ENCODE results near the gene GPX8. TPM values are rescaled to one million over a fixed set of nuclear protein-coding genes. Genes with fewer than 3 reads are reported as not detected.

GPX8 gene
- polyA plus RNA-seq, 3 donors, result not detected

DNA sequence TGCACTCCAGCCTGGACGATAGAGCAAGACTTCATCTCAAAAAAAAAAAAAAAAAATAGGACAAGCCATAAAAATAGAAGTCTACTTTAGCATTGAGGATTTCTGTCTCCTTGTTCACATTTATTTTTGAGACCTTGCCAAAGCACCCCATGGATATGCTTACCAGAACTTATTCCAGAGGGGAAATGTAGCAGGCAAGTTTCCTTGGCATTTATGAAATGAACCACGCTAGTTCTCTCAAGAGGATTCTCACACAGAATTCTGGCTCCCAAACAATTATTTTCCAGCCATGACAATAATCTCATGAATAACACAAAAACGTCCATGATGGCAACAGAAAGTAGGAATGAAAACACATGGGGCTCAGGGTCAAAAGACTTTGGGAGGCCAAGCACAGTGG, 23.4 kb upstream of the GPX8 start:
- no peak for DNase-seq
- H3K36me3 ChIP-seq (replicated peaks in 1 of 2; ENCODE audit: control insufficient read depth in 1 of 2, insufficient read depth in 2 of 2, low read length in 2 of 2), result no peaks in the 10 kb centered on the region
- no peak overlapping the region for H3K4me2 ChIP-seq (replicated peaks; ENCODE audit: extremely low read depth, low read length, poor library complexity, severe bottlenecking)
- Mint-ChIP-seq H3K27me3 (ENCODE audit: low read depth in 3 of 3) (peaks cover 1 to 2% (median 1%) of the 10 kb centered on the region in 3 donors), H3K36me3 (no peaks in the 10 kb centered on the region), H3K9me3 (peaks cover 0 to 4% (median under 1%) of the 10 kb centered on the region in 7 donors), H3K27ac (no peak overlapping the region), H3K4me1 (no peaks in the 10 kb centered on the region), H3K4me3 (no peak overlapping the region)
- H3K79me2 ChIP-seq (ENCODE audit: insufficient read depth, low read length), result no peaks in the 10 kb centered on the region
- WGBS (ENCODE audit: insufficient coverage), result 100% methylated on average over 1 of the region's 3 CpGs
- no peak overlapping the region for H2AFZ ChIP-seq (ENCODE audit: insufficient read depth, low read depth, low read length, poor library complexity, severe bottlenecking)
- intact Hi-C loops (cut with micrococcal nuclease), result no loop called here
- no peaks in the 10 kb centered on the region for H3K27me3 ChIP-seq (ENCODE audit: control insufficient read depth in 2 of 2, insufficient read depth in 2 of 2, low read length in 2 of 2)
- no peaks in the 10 kb centered on the region for H3K9me3 ChIP-seq (replicated peaks in 1 of 2; ENCODE audit: control insufficient read depth in 1 of 2, insufficient read depth in 1 of 2, low read length in 2 of 2)
- no peak overlapping the region for H3K27ac ChIP-seq (ENCODE audit: low read depth in 1 of 2, low read length in 2 of 2)
- H3K9ac ChIP-seq (ENCODE audit: insufficient read depth, low read length, poor library complexity, severe bottlenecking), result no peak overlapping the region
- no peak for TF ChIP-seq CTCF (IDR thresholded peaks at IDR 0.05)
- H4K20me1 ChIP-seq (ENCODE audit: insufficient read depth, low read length), result no peaks in the 10 kb centered on the region
- H3K4me3 ChIP-seq (replicated peaks in 1 of 3; ENCODE audit: low read depth in 2 of 3, low read length in 3 of 3), result no peak overlapping the region
- H3K4me1 ChIP-seq (ENCODE audit: control insufficient read depth in 1 of 2, insufficient read depth in 2 of 2, low read length in 2 of 2), result no peaks in the 10 kb centered on the region

- DNase-seq, result no peak
- no peaks in the 10 kb centered on the region for H3K79me2 ChIP-seq (ENCODE audit: insufficient read depth, low read length)
- TF ChIP-seq CTCF (IDR thresholded peaks at IDR 0.05), result no peak
- H3K9ac ChIP-seq (ENCODE audit: insufficient read depth, low read length, poor library complexity, severe bottlenecking), result no peak overlapping the region
- Mint-ChIP-seq H3K9me3 (peaks cover 0 to 2% (median 0%) of the 10 kb centered on the region in 7 donors), H3K27ac (no peak overlapping the region), H3K4me3 (no peak overlapping the region), H3K4me1 (no peaks in the 10 kb centered on the region), H3K36me3 (no peaks in the 10 kb centered on the region), H3K27me3 (ENCODE audit: low read depth in 3 of 3) (peaks cover 6 to 14% (median 8%) of the 10 kb centered on the region in 3 donors)
- H3K4me2 ChIP-seq (replicated peaks; ENCODE audit: extremely low read depth, low read length, poor library complexity, severe bottlenecking), result no peak overlapping the region
- no peak overlapping the region for H3K4me3 ChIP-seq (replicated peaks in 1 of 3; ENCODE audit: low read depth in 2 of 3, low read length in 3 of 3)
- WGBS (ENCODE audit: insufficient coverage), result 100% methylated on average over 2 of the region's 9 CpGs
- no peak overlapping the region for H3K27ac ChIP-seq (ENCODE audit: low read depth in 1 of 2, low read length in 2 of 2)
- no peak overlapping the region for H2AFZ ChIP-seq (ENCODE audit: insufficient read depth, low read depth, low read length, poor library complexity, severe bottlenecking)
- intact Hi-C loops (cut with micrococcal nuclease), result no loop called here
- H4K20me1 ChIP-seq (ENCODE audit: insufficient read depth, low read length), result no peaks in the 10 kb centered on the region
- H3K36me3 ChIP-seq (replicated peaks in 1 of 2; ENCODE audit: control insufficient read depth in 1 of 2, insufficient read depth in 2 of 2, low read length in 2 of 2), result no peaks in the 10 kb centered on the region
- peaks cover 0 to 6% of the 10 kb centered on the region in 2 donors for H3K27me3 ChIP-seq (ENCODE audit: control insufficient read depth in 2 of 2, insufficient read depth in 2 of 2, low read length in 2 of 2)
- no peaks in the 10 kb centered on the region for H3K9me3 ChIP-seq (replicated peaks in 1 of 2; ENCODE audit: control insufficient read depth in 1 of 2, insufficient read depth in 1 of 2, low read length in 2 of 2)
- H3K4me1 ChIP-seq (ENCODE audit: control insufficient read depth in 1 of 2, insufficient read depth in 2 of 2, low read length in 2 of 2), result no peaks in the 10 kb centered on the region
Measured at GRCh38 chr5:55140908-55141665, 18.9 kb upstream of the GPX8 start.
